ENCODE data around the gene BEGAIN. TPM values are rescaled to one million over a fixed set of nuclear protein-coding genes. Genes with fewer than 3 reads are reported as not detected.
"Not testable (repeated sequence)": the region's sequence is repeated elsewhere in the genome, so short reads cannot be mapped to it uniquely, and the experiment has no call there.

The BEGAIN gene
- total and polyA plus RNA-seq, 8 donors, result 1.2 to 3.6 (median 2.0) TPM

- no peak for ATAC-seq
These were observed 63.4 kb downstream of the BEGAIN start for GRCh38 chr14:100523843-100524169.

GRCh38 chr14:100523131-100523842 lies 63.9 kb downstream of the BEGAIN start:
- no peaks in the 10 kb centered on the region for H3K4me1 ChIP-seq
- DNase-seq (peak in 2 of 4 donors; percentile 12 to 56), ATAC-seq (no peak)
- H3K27me3 ChIP-seq, result no peaks in the 10 kb centered on the region
- no peak overlapping the region for H3K4me3 ChIP-seq
- H3K36me3 ChIP-seq, result peaks cover 0 to 21% of the 10 kb centered on the region in 2 donors
- no peak overlapping the region for H3K27ac ChIP-seq
- no peaks in the 10 kb centered on the region for H3K9me3 ChIP-seq
- intact Hi-C loops (cut with DNase I), result no loop called here
- TF ChIP-seq, protein P1, sequence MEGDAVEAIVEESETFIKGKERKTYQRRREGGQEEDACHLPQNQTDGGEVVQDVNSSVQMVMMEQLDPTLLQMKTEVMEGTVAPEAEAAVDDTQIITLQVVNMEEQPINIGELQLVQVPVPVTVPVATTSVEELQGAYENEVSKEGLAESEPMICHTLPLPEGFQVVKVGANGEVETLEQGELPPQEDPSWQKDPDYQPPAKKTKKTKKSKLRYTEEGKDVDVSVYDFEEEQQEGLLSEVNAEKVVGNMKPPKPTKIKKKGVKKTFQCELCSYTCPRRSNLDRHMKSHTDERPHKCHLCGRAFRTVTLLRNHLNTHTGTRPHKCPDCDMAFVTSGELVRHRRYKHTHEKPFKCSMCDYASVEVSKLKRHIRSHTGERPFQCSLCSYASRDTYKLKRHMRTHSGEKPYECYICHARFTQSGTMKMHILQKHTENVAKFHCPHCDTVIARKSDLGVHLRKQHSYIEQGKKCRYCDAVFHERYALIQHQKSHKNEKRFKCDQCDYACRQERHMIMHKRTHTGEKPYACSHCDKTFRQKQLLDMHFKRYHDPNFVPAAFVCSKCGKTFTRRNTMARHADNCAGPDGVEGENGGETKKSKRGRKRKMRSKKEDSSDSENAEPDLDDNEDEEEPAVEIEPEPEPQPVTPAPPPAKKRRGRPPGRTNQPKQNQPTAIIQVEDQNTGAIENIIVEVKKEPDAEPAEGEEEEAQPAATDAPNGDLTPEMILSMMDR (IDR thresholded peaks at IDR 0.05), result no peak

More at GRCh38 chr14:100523843-100524169, 63.4 kb downstream of the BEGAIN start:
- TF ChIP-seq, protein P1 (IDR thresholded peaks at IDR 0.05), result no peak
- Histone ChIP-seq H3K9me3 (no peaks in the 10 kb centered on the region), H3K4me3 (no peak overlapping the region), H3K36me3 (peaks cover 0 to 25% of the 10 kb centered on the region in 2 donors), H3K4me1 (no peaks in the 10 kb centered on the region), H3K27ac (no peak overlapping the region), H3K27me3 (no peaks in the 10 kb centered on the region)
- no peak for DNase-seq
- intact Hi-C loops (cut with DNase I), result no loop called here

DNA sequence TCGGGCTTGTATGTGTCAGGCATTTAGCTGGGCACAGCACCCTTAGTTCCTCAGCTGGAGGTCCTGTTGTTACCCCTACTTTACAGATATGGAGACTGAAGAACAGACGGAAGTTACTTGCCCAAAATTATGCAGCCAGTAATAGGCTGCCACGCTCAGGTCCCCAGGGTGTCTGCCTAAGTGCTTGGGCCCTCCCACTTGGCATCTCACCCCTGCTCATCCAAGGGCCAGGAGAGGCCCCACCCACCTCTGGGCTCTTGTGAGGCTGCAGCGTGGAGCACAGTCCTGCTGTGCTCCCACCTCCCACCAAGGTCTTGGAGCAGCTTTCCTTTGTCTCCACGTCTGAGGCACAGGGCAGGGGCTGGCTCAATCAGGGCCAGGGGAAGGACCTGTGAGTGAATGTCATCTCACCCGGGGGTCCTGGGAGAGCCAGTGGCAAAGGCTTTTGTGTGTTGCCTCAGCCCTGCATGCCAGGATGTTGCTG lies 64.6 kb downstream of the BEGAIN start:
- TF ChIP-seq, protein P1 (IDR thresholded peaks at IDR 0.05), result no peak
- intact Hi-C loops (cut with DNase I), result no loop called here
- DNase-seq, result peak in 2 of 4 donors; percentile 10 to 48
- no peaks in the 10 kb centered on the region for H3K4me1 ChIP-seq
- no peaks in the 10 kb centered on the region for H3K27me3 ChIP-seq
- H3K9me3 ChIP-seq, result no peaks in the 10 kb centered on the region
- no peak overlapping the region for H3K4me3 ChIP-seq
- ATAC-seq, result no peak
- peaks cover 0 to 19% of the 10 kb centered on the region in 2 donors for H3K36me3 ChIP-seq
- H3K27ac ChIP-seq, result no peak overlapping the region

DNA sequence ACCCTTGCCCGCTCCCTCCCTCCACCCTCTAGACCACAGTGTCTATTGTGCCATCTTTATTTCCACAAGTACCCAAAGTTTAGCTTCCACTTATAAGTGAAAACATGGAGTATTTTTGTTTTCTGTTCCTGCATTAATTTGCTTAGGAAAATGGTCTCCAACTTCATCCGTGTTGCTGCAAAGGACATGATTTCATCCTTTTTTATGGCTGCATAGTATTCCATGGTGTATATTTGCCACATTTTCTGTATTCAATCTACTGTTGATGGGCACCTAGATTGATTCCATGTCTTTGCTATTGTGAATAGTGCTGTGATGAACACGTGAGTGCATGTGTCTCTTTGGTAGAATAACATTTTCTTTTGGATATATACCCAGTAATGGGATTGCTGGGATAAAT lies 81.2 kb downstream of the BEGAIN start:
- H3K27me3 ChIP-seq; H3K27ac ChIP-seq; intact Hi-C loops (cut with DNase I); DNase-seq; ATAC-seq; H3K36me3 ChIP-seq; H3K4me3 ChIP-seq; H3K4me1 ChIP-seq: not testable (repeated sequence)
- H3K9me3 ChIP-seq, result peaks cover 0 to 18% of the 10 kb centered on the region in 2 donors

DNA sequence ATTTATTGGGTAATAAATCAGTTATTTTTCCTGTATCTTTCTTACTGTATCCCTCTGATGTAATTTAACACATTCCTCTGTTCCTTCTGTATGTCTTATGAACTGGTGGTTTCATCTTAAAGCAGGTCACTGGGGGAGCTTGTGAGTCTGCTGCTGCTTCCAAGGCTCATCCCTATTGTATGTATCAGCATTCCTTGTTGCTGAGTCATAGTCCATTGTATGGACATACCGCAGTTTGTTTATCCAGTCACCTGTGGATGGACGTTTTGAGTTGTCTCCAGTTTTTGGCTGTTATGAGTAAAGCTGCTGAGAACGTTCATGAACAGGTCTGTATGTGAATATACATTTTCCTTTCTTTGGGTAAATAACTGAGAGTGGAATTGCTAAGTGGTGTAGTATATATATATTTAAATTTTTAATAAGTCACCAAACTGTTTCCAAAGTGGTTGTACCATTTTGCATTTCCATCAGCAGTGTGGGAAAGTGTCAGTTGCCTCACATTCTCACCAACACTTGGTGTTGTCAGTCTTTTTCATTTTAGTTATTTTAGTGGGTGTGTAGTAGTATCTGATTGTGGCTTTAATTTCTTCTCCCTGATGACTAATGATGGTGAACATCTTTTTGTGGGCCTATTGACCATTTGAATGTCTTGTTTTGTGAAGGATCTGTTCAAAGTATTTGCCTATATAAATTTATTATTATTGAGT lies 82.7 kb downstream of the BEGAIN start:
- TF ChIP-seq, protein P1 (IDR thresholded peaks at IDR 0.05), result no peak
- DNase-seq, result no peak
- ATAC-seq, result no peak
- no peak overlapping the region for H3K4me3 ChIP-seq
- intact Hi-C loops (cut with DNase I), result no loop called here
- no peaks in the 10 kb centered on the region for H3K27me3 ChIP-seq
- peaks cover 0 to 18% of the 10 kb centered on the region in 2 donors for H3K9me3 ChIP-seq
- H3K4me1 ChIP-seq, result no peaks in the 10 kb centered on the region
- no peaks in the 10 kb centered on the region for H3K36me3 ChIP-seq
- H3K27ac ChIP-seq, result no peak overlapping the region

Measured in left lung (tissue), 10 donors.